Spleen (tissue), 11 donors: ENCODE results near the gene TMIE. TPM values are rescaled to one million over a fixed set of nuclear protein-coding genes. Genes with fewer than 3 reads are reported as not detected.

Source experiments
- DNase-seq: peaks from one replicate; pipeline ENCODE4 v3.0.0-alpha.2; 2020
- H3K27ac ChIP-seq, 8 donors: fragments of 200-600 bp; sonication (generic) in 7 of 8; 1 replicate in 4 of 8; 2 replicates in 4 of 8; pipeline versions ENCODE4 v1.5.0 to v1.8.0; 2016 to 2021; ENCODE audit warnings: inconsistent platforms in 4 of 8, mild to moderate bottlenecking in 4 of 8, moderate library complexity in 1 of 8
- H3K27me3 ChIP-seq, 7 donors: fragments of 200-600 bp; sonication (generic) in 6 of 7; replicated peaks in 1 of 7; 1 replicate in 4 of 7; 2 replicates in 3 of 7; pipeline versions ENCODE4 v1.5.0 to v1.8.0; 2016 to 2021; ENCODE audit warnings: inconsistent platforms in 3 of 7, mild to moderate bottlenecking in 1 of 7
- H3K36me3 ChIP-seq, 6 donors: fragments of 200-600 bp; sonication (generic) in 5 of 6; 1 replicate in 4 of 6; 2 replicates in 2 of 6; pipeline versions ENCODE4 v1.5.0 to v1.8.0; 2016 to 2021; ENCODE audit warnings: inconsistent platforms in 2 of 6
- H3K4me1 ChIP-seq, 6 donors: fragments of 200-600 bp; sonication (generic) in 5 of 6; 1 replicate in 3 of 6; 2 replicates in 3 of 6; pipeline versions ENCODE4 v1.5.0 to v1.8.0; 2016 to 2021; ENCODE audit warnings: inconsistent platforms in 3 of 6
- H3K4me3 ChIP-seq, 8 donors: fragments of 200-600 bp; sonication (generic) in 7 of 8; 1 replicate in 4 of 8; 2 replicates in 4 of 8; pipeline versions ENCODE4 v1.5.0 to v1.8.0; 2016 to 2021; ENCODE audit warnings: inconsistent platforms in 4 of 8, mild to moderate bottlenecking in 4 of 8, moderate library complexity in 2 of 8
- H3K9me3 ChIP-seq, 8 donors: fragments of 200-600 bp; sonication (generic) in 7 of 8; 1 replicate in 4 of 8; 2 replicates in 4 of 8; pipeline versions ENCODE4 v1.5.0 to v1.8.0; 2016 to 2021; ENCODE audit warnings: inconsistent platforms in 4 of 8
- CTCF ChIP-seq, 11 experiments: fragments of 200-600 bp in 7 of 11; fragments of 450-650 bp in 4 of 11; sonication (generic) in 4 of 11; IDR thresholded peaks in 8 of 11; conservative IDR thresholded peaks in 3 of 11; 1 replicate in 7 of 11; 2 replicates in 4 of 11; pipeline versions ENCODE4 v1.4.0 to v1.8.0; 2016 to 2021; ENCODE audit warnings: antibody characterized with exemption in 11 of 11, inconsistent platforms in 4 of 11, mild to moderate bottlenecking in 1 of 11
- POLR2A ChIP-seq, 3 donors: fragments of 450-650 bp; IDR thresholded peaks; one replicate each; pipeline ENCODE4 v1.5.1; 2017; ENCODE audit warnings: antibody characterized with exemption in 3 of 3, mild to moderate bottlenecking in 1 of 3
- POLR2AphosphoS5 ChIP-seq, 3 donors: sonication (generic); formaldehyde crosslinking; IDR thresholded peaks; one replicate each; pipeline ENCODE4 v1.5.1; 2017; ENCODE audit warnings: antibody characterized with exemption in 3 of 3
- WGBS, 5 donors: extraction: QIAGEN DNeasy Blood & Tissue Kit in 3 of 5; methylation state at CpG; one replicate each; pipeline versions ENCODE4 v1.1.5 to v1.1.7; 2013 to 2018; 5-methylcytosine and 5-hydroxymethylcytosine counted together
- intact Hi-C: fragments of 100-400 bp; cut with DNase I; formaldehyde crosslinking; loops from one replicate; pipeline ENCODE4 v1.15.0; 2023; ENCODE audit warnings: low total_unique reads
- polyA plus RNA-seq, 3 donors: library from polyadenylated mRNA; stranded (reverse); fragments of 200-250 nt; gene quantifications; one replicate each; pipeline ENCODE4 v1.2.1, GENCODE V29; 2013
- total RNA-seq, 7 donors: library from RNA; depleted of rRNA in 3 of 7; stranded (reverse); fragments of >200 nt in 3 of 7; fragmentation: NEBNext Ultra II Directional in 4 of 7; extraction: Animal tissue kit (Norgen Biotek cat#: 25700) in 4 of 7; gene quantifications; one replicate each; pipeline versions ENCODE4 v1.1.0 to v1.2.1, GENCODE V29; 2016 to 2021
- donor health status: healthy with polysubstance abuse.
- donor health status: DM: no; HTN: no; CAD: no; lungs with moderate emphysema.
- donor health status: DM: no; HTN: no; CAD: no.
- donor health status: Bipolar disorder and iron deficiency.
- donor health status: healthy.
- donor health status: DM: no; HTN: no; CAD: no.
- donor health status: DM: yes; HTN: yes; CAD: no.

TMIE gene
- total and polyA plus RNA-seq, 10 donors = 0.23 to 1.6 (median 0.67) TPM; not detected in 2

GRCh38 chr3:46695962-46696894 lies 5.0 kb upstream of the TMIE start:
- TF ChIP-seq POLR2AphosphoS5 (IDR thresholded peaks at IDR 0.05) (no peak), POLR2A (IDR thresholded peaks at IDR 0.05) (no peak), CTCF (IDR thresholded peaks at IDR 0.05 in 8 of 11, conservative IDR thresholded peaks at IDR 0.05 in 3 of 11) (no peak)
- no peaks in the 10 kb centered on the region for H3K9me3 ChIP-seq
- H3K27ac ChIP-seq = peak overlapping the region in 7 of 8 donors; percentile 9 to 84 (median 80)
- H3K36me3 ChIP-seq = no peaks in the 10 kb centered on the region
- 20 to 77% (median 73%) methylated on average over 1 to 4 of the region's 4 CpGs; no CpG with 5 or more reads in 1 of the 5 donors for WGBS, 5 donors
- intact Hi-C loops = no loop called here
- no peak overlapping the region for H3K4me3 ChIP-seq
- H3K4me1 ChIP-seq = peaks cover 51 to 85% (median 74%) of the 10 kb centered on the region in 6 donors
- peaks cover 0 to 37% (median 7%) of the 10 kb centered on the region in 7 donors for H3K27me3 ChIP-seq
- DNase-seq = no peak

- WGBS, 5 donors = 68 to 84% (median 75%) methylated on average over 3 to 8 of the region's 8 CpGs
- Histone ChIP-seq H3K27me3 (peaks cover 0 to 27% (median 12%) of the 10 kb centered on the region in 7 donors), H3K4me3 (no peak overlapping the region), H3K36me3 (no peaks in the 10 kb centered on the region), H3K4me1 (peaks cover 30 to 58% (median 47%) of the 10 kb centered on the region in 6 donors), H3K27ac (peak overlapping the region in 5 of 8 donors; percentile 9 to 32 (median 15)), H3K9me3 (no peaks in the 10 kb centered on the region)
- TF ChIP-seq POLR2AphosphoS5 (IDR thresholded peaks at IDR 0.05) (peak; percentile 48 to 85 (median 83)), POLR2A (IDR thresholded peaks at IDR 0.05) (no peak)
- DNase-seq = peak; percentile 83
- intact Hi-C loops = no loop called here
Observed at GRCh38 chr3:46699676-46700523, 1.3 kb upstream of the TMIE start.

- 30 to 78% (median 70%) methylated on average over 3 to 4 of the region's 4 CpGs; no CpG with 5 or more reads in 1 of the 5 donors for WGBS, 5 donors
- peaks cover 0 to 27% (median 12%) of the 10 kb centered on the region in 7 donors for H3K27me3 ChIP-seq
- intact Hi-C loops = no loop called here
- no peak for DNase-seq
- no peaks in the 10 kb centered on the region for H3K9me3 ChIP-seq
- peak overlapping the region in 3 of 8 donors; percentile 16 to 56 (median 30) for H3K4me3 ChIP-seq
- peaks cover 21 to 58% (median 41%) of the 10 kb centered on the region in 6 donors for H3K4me1 ChIP-seq
- no peak for TF ChIP-seq POLR2A (IDR thresholded peaks at IDR 0.05)
- no peak for TF ChIP-seq CTCF (IDR thresholded peaks at IDR 0.05 in 8 of 11, conservative IDR thresholded peaks at IDR 0.05 in 3 of 11)
- TF ChIP-seq POLR2AphosphoS5 (IDR thresholded peaks at IDR 0.05) = no peak
- H3K36me3 ChIP-seq = no peaks in the 10 kb centered on the region
- no peak overlapping the region for H3K27ac ChIP-seq
Observed at GRCh38 chr3:46700772-46701171, 420 bp upstream of the TMIE start.

GRCh38 chr3:46702246-46703012 lies 1.2 kb downstream of the TMIE start:
- Histone ChIP-seq H3K36me3 (no peaks in the 10 kb centered on the region), H3K27ac (no peak overlapping the region), H3K4me3 (no peak overlapping the region), H3K9me3 (no peaks in the 10 kb centered on the region), H3K27me3 (peaks cover 0 to 27% (median 12%) of the 10 kb centered on the region in 7 donors), H3K4me1 (peaks cover 13 to 45% (median 30%) of the 10 kb centered on the region in 6 donors)
- WGBS, 5 donors = 74 to 97% (median 84%) methylated on average over 4 of the region's 4 CpGs
- DNase-seq = peak; percentile 41
- no peak for TF ChIP-seq CTCF (IDR thresholded peaks at IDR 0.05 in 8 of 11, conservative IDR thresholded peaks at IDR 0.05 in 3 of 11)
- no peak for TF ChIP-seq POLR2AphosphoS5 (IDR thresholded peaks at IDR 0.05)
- no peak for TF ChIP-seq POLR2A (IDR thresholded peaks at IDR 0.05)
- intact Hi-C loops = no loop called here
